DMS53 (cell line): ENCODE data around the gene ING3.
"Not testable (repeated sequence)": the region's sequence is repeated elsewhere in the genome, so short reads cannot be mapped to it uniquely, and the experiment has no call there.

Experiments used
- DNase-seq: peaks from one replicate; lab custom pipeline; 2025; lab: John Stamatoyannopoulos, UW

ING3 gene

GRCh38 chr7:121002048-121002756, 51.6 kb downstream of the ING3 start:
- DNase-seq, result no peak

GRCh38 chr7:121002757-121003200, 52.2 kb downstream of the ING3 start:
- no peak for DNase-seq

GRCh38 chr7:121003986-121004685, 53.6 kb downstream of the ING3 start:
- peak; percentile 82 for DNase-seq

GRCh38 chr7:121005058-121005457, 54.5 kb downstream of the ING3 start:
- not testable (repeated sequence) for DNase-seq

- DNase-seq, result no peak
These were observed 55.5 kb downstream of the ING3 start for GRCh38 chr7:121005996-121006584.

- DNase-seq, result no peak
These were observed 56.2 kb downstream of the ING3 start for GRCh38 chr7:121006711-121007315.

GRCh38 chr7:121008816-121009215, 58.2 kb downstream of the ING3 start:
- DNase-seq, result no peak

- no peak for DNase-seq
These were observed 60.8 kb downstream of the ING3 start for GRCh38 chr7:121011401-121011800.

- DNase-seq, result no peak
These were observed 61.7 kb downstream of the ING3 start for GRCh38 chr7:121012170-121012874.

- DNase-seq, result no peak
These were observed 62.3 kb downstream of the ING3 start for GRCh38 chr7:121012919-121013318.

- no peak for DNase-seq
These were observed 65.0 kb downstream of the ING3 start for GRCh38 chr7:121015560-121015959.

GRCh38 chr7:121016966-121017365, 66.4 kb downstream of the ING3 start:
- peak; percentile 13 for DNase-seq

- DNase-seq, result no peak
These were observed 67.0 kb downstream of the ING3 start for GRCh38 chr7:121017586-121017985.

- no peak for DNase-seq
These were observed 68.4 kb downstream of the ING3 start for GRCh38 chr7:121019018-121019417.

- peak; percentile 10 for DNase-seq
These were observed 69.8 kb downstream of the ING3 start for GRCh38 chr7:121020249-121020988.

- DNase-seq, result no peak
These were observed 70.7 kb downstream of the ING3 start for GRCh38 chr7:121020989-121021969.

- DNase-seq, result no peak
These were observed 72.6 kb downstream of the ING3 start for GRCh38 chr7:121023194-121023593.

- DNase-seq, result no peak
These were observed 73.3 kb downstream of the ING3 start for GRCh38 chr7:121023683-121024511.

GRCh38 chr7:121024611-121025010, 74.0 kb downstream of the ING3 start:
- DNase-seq, result no peak
